Omental fat pad (tissue), 4 donors: ENCODE results near the gene PAGE1. TPM values are rescaled to one million over a fixed set of nuclear protein-coding genes. Genes with fewer than 3 reads are reported as not detected.

Experiments used
- ATAC-seq: fragments of 150-250 bp; one replicate; pipeline ENCODE4 v1.9.1; 2016; ENCODE audit warnings: mild to moderate bottlenecking, moderate library complexity; ENCODE audit not compliant: low FRiP score
- DNase-seq: peaks from one replicate; pipeline ENCODE4 v3.0.0-alpha.2; 2019; ENCODE audit warnings: low spot score
- total RNA-seq, 4 donors: library from RNA; depleted of rRNA; stranded (reverse); fragments of >200 nt; gene quantifications; one replicate each; pipeline ENCODE4 v1.1.0, GENCODE V29; 2016
- TF ChIP-seq, protein P1 (sequence below), 3 donors: fragments of 450-650 bp; IDR thresholded peaks; one replicate each; pipeline ENCODE4 v1.5.1; 2016 to 2017; ENCODE audit warnings: antibody characterized with exemption in 3 of 3, mild to moderate bottlenecking in 3 of 3, moderate library complexity in 2 of 3

Gene PAGE1
- total RNA-seq, 4 donors from 2014 or later, result not detected

GRCh38 chrX:49673394-49673793, 22.4 kb downstream of the PAGE1 start:
- ATAC-seq (no peak), DNase-seq (no peak)

DNA sequence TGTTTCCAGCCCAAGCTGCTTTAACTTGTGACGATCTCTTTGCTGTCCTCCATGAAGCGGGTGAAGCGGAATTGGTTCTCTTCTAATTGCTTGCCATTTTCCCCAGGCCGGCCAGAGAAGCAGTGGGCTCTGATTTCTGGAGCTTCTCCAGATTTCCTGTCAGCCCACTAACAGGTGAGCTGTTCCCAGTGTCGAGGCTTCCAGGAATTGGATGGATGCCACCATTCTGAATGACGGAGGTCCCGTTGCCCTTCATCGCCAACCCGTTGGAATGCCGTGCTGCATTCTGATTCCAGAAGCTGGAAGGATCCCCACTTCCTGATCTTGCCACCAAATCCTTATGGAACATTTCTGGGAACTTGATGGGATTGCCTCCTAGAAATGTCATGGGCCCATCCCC, 31.0 kb downstream of the PAGE1 start:
- DNase-seq (no peak), ATAC-seq (no peak)
- TF ChIP-seq, protein P1, sequence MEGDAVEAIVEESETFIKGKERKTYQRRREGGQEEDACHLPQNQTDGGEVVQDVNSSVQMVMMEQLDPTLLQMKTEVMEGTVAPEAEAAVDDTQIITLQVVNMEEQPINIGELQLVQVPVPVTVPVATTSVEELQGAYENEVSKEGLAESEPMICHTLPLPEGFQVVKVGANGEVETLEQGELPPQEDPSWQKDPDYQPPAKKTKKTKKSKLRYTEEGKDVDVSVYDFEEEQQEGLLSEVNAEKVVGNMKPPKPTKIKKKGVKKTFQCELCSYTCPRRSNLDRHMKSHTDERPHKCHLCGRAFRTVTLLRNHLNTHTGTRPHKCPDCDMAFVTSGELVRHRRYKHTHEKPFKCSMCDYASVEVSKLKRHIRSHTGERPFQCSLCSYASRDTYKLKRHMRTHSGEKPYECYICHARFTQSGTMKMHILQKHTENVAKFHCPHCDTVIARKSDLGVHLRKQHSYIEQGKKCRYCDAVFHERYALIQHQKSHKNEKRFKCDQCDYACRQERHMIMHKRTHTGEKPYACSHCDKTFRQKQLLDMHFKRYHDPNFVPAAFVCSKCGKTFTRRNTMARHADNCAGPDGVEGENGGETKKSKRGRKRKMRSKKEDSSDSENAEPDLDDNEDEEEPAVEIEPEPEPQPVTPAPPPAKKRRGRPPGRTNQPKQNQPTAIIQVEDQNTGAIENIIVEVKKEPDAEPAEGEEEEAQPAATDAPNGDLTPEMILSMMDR (IDR thresholded peaks at IDR 0.05), result no peak

More at GRCh38 chrX:49673394-49673793, 22.4 kb downstream of the PAGE1 start:
- TF ChIP-seq, protein P1 (IDR thresholded peaks at IDR 0.05), result no peak

DNA sequence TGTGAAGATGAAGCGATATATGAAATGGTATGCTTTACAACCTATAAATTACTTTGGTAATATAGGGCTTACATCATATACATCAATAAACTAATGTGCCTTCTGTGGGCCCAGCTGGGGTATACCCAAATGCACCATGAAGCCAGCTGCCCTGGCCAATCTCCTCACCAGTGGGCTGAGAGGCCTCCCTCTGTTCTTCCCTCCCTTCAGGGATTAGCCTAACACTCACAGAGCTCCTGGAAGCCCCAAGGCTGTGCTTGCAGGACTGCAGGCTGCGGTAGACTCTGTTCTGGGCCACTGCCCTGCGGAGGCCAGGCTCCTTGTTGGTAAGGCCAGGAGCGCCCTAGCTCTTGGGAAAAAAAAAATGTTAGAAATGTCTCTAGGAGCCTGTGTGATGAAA, 33.9 kb downstream of the PAGE1 start:
- no peak for ATAC-seq
- DNase-seq, result no peak
- TF ChIP-seq, protein P1 (IDR thresholded peaks at IDR 0.05), result no peak

DNA sequence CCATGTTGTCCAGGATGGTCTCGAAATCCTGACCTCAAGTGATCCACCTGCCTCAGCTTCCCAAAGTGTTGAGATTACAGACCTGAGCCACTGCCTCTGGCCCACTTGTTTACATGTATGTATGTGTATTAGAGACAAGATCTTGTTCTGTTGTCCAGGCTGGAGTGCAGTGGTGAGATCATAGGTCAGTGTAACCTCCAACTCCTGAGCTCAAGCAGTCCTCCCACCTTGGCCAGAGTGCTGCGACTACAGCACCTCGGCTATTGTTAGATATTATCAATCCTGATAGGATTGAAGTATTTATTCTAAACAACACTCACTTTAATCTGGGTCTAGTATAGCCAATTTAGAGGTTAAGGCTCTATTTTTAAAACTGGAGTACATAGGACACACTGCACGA, 36.0 kb downstream of the PAGE1 start:
- DNase-seq (no peak), ATAC-seq (no peak)
- TF ChIP-seq, protein P1 (IDR thresholded peaks at IDR 0.05), result no peak

DNA sequence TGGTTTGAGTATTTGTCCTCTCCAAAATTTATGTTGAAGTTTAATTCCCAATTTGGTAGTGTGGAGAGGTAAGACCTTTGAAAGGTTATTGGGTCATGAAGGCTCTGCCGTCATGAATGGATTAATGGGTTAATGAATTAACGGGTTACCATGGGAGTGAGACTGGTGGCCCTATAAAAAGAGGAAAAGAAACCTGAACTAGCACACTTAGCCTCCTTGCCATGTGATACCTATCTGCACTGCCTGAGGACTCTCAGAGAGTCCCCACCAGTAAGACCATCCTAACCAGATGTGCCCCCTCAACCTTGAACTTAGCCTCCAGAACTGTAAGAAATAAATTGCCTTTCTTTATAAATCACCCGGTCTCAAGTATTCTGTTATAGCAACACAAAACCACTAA, 39.3 kb downstream of the PAGE1 start:
- TF ChIP-seq, protein P1 (IDR thresholded peaks at IDR 0.05), result no peak
- DNase-seq (no peak), ATAC-seq (no peak)

DNA sequence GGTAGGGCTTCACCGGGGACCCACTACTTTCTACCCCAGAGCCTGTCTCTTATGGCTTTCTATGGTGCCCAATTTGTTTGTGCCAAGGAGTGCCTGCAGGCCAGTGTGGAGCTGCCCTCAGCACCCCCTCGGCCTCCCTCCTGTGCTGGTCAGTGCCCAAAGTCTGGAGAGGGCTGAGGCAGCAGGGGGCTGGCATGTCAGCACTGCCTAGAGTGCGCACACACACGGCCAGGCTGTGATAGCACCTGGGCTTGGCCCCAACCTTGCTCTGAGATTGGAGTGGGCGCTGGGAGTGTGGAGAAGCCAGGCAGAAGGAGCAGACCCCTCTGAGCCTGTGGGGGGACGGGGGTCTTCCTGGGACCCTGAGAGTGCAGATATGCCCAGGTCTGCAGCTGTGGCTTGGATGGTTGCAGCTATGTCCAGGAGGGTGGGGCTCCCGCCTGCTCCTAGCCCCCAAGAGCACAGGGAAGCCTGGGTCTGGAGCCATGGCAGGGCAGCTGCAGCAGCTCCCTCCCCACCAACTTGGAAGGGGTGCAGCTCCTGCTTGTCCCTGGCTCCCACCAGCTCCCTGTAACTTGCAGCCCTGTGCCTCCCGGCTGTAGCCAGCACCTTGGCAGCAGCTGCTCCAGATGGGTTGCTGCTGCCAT, 50.7 kb downstream of the PAGE1 start:
- no peak for DNase-seq
- ATAC-seq, result no peak
- TF ChIP-seq, protein P1 (IDR thresholded peaks at IDR 0.05), result no peak

Other genes with a start within 250 kb of the PAGE1 start
- gene GAGE12C, start 163.8 kb downstream of the PAGE1 start, total RNA-seq, result not detected
- not detected for gene GAGE12D, start 154.3 kb downstream of the PAGE1 start, total RNA-seq
- not detected for gene GAGE12E, start 144.7 kb downstream of the PAGE1 start, total RNA-seq
- not detected for gene GAGE12F, start 135.1 kb downstream of the PAGE1 start, total RNA-seq
- not detected for gene GAGE12G, start 125.6 kb downstream of the PAGE1 start, total RNA-seq
- gene GAGE12H, start 116.0 kb downstream of the PAGE1 start, total RNA-seq, result not detected
- gene GAGE2A, start 106.5 kb downstream of the PAGE1 start, total RNA-seq, result not detected
- gene GAGE1, start 97.0 kb downstream of the PAGE1 start, total RNA-seq, result not detected
- gene PAGE4, start 133.3 kb upstream of the PAGE1 start, total RNA-seq, result not detected
- gene USP27X, start 183.5 kb upstream of the PAGE1 start, total RNA-seq, result 1 to 10 TPM; 1.6 to 2.8 (median 2.3) TPM
- gene CLCN5, start 226.6 kb upstream of the PAGE1 start, total RNA-seq, result 10 to 100 TPM in 1 of 4 donors, 1 to 10 TPM in 3; 6.6 to 15.0 (median 8.0) TPM